C4-2B (cell line): ENCODE data around the gene SOX6.

Experiments used
- H3K27ac ChIP-seq: fragments of 450-650 bp; 2 replicates; pipeline ENCODE4 v1.5.1; 2017
- ZFX ChIP-seq: fragments of 450-650 bp; IDR thresholded peaks from 2 replicates; pipeline ENCODE4 v1.6.1; 2017
- TF ChIP-seq, protein P1 (sequence below): fragments of 450-650 bp; conservative IDR thresholded peaks from 2 replicates; pipeline ENCODE4 v1.5.1; 2017; ENCODE audit warnings: mild to moderate bottlenecking

SOX6 gene

DNA sequence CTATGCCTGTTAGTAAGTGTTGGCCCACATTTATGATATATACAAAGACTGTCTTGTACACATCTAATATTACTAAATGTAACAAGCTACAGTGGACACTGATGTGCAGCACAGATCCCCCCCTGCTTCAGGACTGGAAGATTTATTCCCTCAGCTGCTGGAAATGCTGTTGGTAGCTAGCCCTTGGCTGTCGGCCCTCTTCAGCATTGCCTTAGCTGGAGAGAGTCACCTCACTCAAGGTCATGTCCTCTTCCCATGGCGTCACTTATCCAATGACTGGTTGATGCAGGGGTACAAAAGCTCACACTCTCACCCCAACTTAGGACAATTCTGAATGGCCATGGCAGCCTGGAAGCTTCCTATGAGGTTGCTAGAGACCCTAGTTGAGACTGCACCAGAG, 312.7 kb downstream of the SOX6 start:
- TF ChIP-seq, protein P1, sequence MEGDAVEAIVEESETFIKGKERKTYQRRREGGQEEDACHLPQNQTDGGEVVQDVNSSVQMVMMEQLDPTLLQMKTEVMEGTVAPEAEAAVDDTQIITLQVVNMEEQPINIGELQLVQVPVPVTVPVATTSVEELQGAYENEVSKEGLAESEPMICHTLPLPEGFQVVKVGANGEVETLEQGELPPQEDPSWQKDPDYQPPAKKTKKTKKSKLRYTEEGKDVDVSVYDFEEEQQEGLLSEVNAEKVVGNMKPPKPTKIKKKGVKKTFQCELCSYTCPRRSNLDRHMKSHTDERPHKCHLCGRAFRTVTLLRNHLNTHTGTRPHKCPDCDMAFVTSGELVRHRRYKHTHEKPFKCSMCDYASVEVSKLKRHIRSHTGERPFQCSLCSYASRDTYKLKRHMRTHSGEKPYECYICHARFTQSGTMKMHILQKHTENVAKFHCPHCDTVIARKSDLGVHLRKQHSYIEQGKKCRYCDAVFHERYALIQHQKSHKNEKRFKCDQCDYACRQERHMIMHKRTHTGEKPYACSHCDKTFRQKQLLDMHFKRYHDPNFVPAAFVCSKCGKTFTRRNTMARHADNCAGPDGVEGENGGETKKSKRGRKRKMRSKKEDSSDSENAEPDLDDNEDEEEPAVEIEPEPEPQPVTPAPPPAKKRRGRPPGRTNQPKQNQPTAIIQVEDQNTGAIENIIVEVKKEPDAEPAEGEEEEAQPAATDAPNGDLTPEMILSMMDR, result no peak
- no peak for TF ChIP-seq ZFX
- H3K27ac ChIP-seq, result no peak overlapping the region

DNA sequence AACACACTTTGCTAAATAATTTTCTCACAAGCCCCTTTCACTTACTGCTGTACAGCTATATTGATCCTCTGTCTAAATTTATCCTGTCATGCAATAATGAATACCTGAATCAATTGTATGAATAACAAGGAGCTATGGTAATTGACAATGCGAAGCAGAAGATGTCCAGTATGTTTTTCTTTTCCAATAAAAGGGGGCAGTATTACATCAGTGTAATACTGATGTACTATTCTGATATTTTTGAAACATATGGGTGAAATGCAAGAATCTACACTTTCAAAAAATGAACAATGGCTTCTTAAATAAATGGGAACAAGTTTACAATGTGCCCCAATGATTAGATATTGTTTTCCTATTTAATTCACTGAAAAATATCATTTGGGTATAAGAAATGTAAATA, 315.1 kb downstream of the SOX6 start:
- no peak for TF ChIP-seq ZFX
- TF ChIP-seq, protein P1, result peak; percentile 8
- H3K27ac ChIP-seq, result no peak overlapping the region

DNA sequence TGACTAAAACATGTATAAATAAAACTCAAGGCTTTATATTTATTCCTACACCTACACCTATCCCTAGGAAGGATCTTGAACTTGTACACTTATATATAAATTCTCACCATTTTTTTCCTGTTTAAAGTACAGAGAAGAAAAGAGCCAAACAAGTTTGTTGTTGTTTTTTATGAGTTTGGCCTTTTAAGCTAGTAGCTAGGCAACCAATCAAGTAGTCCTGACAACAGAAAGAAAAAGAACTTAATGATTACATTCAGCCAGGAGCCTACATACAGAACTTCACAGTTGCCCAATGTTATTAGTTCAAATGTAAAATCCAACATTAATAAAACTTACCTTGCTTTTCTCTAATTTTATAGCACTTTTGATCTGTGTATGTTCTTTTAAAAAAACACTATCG, 316.2 kb downstream of the SOX6 start:
- TF ChIP-seq ZFX, result no peak
- TF ChIP-seq, protein P1, result no peak
- H3K27ac ChIP-seq, result no peak overlapping the region

DNA sequence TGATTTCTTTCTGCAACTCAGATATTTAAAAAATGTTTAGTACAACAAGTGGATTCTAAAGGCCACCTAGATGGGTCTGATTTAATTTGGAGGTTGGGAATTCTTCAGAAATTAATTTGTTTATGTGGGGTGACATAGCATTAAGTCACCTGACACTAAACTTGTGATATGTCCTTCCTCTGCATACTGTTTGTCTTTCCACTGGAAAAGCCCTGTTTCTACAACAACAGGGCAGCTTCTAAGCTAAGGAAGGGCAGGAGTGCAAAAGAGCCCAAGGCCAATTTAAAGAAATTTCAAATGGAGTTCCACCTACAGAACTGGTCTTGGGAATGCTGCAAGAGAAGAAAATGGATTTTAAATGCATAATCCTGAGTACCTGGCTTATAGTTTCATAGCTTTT, 319.2 kb downstream of the SOX6 start:
- no peak overlapping the region for H3K27ac ChIP-seq
- TF ChIP-seq ZFX, result no peak
- TF ChIP-seq, protein P1, result no peak

DNA sequence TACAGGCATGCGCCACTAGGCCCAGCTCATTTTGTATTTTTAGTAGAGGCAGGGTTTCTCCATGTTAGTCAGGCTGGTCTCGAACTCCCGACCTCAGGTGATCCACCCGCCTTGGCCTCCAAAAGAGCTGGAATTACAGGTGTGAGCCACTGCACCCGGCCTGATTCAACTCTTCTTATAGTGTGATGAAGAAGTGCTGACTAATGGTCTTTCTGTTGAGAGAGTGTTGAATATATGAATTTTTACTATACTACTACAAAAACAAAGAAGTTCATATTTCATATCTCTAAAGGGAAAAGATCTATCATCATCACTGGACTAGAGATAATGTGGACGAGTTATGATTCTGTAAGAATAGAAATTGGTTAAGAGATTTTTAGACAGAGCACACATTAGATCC, 320.1 kb downstream of the SOX6 start:
- no peak for TF ChIP-seq ZFX
- TF ChIP-seq, protein P1, result no peak
- no peak overlapping the region for H3K27ac ChIP-seq

DNA sequence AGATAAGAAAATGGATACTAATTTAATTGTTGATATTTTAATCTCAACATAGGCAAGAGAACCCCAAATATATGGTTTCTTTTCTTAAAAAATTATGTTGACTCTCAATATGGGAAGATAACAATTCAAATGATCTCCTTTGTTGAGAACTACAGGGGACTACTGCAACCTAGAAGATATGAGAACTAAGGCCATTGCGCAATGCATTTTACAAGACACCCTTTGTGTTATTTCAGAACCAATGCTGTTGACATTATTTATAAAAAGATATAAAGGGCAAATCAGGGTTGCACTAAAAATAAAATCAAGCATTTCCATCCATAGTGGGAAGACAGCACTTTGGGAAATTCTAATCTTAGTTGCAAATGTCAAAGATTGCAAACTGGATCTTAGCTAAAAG, 322.3 kb downstream of the SOX6 start:
- TF ChIP-seq, protein P1, result no peak
- no peak for TF ChIP-seq ZFX
- H3K27ac ChIP-seq, result no peak overlapping the region

DNA sequence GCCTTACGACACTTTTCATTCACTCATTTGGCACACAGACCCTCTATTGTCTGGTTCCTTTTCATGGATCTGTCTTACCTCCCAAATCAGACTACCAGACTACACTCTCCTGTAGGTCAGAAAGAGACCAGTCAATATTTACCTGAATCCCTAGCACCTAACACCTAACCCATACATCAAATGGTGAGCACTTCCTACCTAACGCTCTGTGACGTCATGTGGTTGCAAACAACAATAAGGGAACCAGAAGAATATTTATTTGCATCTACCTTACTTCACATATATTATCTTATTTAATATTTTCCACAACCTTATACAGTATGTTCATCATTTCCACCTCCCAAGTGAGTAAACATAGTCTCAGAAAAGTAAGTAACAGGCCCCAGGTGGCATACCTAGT, 323.4 kb downstream of the SOX6 start:
- H3K27ac ChIP-seq, result no peak overlapping the region
- TF ChIP-seq, protein P1, result no peak
- no peak for TF ChIP-seq ZFX
